Amniotic epithelial cell (primary cell): ENCODE data around the gene DSE.

Source experiments
- DNase-seq: peaks from one replicate; pipeline ENCODE4 v3.0.0-alpha.2; 2010; ENCODE audit warnings: low read depth

DSE gene

GRCh38 chr6:116362276-116362675 is 8.5 kb upstream of the DSE start:
- DNase-seq: no peak

- DNase-seq: peak; percentile 56
Measured at GRCh38 chr6:116363759-116364158, 7.0 kb upstream of the DSE start.

DNA sequence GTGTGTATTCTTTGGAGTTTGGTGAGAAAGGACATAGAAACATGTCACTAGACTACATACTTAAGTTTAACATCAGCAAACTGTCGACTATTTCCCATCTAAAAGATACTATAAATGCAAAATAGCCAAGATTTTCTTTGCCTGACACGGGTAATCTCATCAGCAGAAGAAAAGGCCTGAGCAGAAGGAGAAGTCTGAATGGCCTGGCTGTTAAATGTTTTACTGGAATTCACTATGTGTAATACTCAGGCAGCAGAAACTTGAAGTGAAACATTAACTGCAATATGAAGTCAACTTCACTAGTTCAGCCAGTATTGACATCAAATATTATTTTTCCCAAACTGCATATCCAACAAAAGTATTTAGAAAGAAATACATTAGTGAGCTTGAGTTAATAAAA is 6.4 kb upstream of the DSE start:
- no peak for DNase-seq

- no peak for DNase-seq
Measured at GRCh38 chr6:116365743-116366142, 5.0 kb upstream of the DSE start.

DNA sequence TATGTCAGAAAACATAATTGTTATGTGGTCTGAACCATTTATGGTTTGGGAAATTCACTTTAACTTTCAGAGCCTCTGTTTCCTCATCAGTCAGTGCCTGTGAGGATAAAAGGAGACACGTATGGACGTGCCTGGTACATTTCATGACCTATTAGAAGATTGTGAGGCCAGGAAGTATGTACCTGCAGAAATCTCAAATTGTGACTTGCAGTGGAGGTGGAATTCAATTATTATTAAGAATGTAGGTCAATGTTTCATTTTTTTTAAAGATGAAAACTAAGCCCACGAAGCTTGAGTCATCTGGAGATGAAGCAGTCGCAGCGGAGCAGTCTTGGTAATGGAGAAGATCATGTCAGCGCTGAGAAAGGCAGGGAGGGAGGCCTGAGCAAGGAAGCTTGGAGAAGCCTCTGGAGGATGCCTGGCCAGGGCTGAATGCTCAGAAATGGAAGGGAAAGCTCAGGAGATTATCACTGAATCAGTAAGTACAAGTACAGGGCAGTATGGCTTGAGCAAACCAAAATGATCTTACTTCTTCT is 3.9 kb upstream of the DSE start:
- peak; percentile 48 for DNase-seq

DNA sequence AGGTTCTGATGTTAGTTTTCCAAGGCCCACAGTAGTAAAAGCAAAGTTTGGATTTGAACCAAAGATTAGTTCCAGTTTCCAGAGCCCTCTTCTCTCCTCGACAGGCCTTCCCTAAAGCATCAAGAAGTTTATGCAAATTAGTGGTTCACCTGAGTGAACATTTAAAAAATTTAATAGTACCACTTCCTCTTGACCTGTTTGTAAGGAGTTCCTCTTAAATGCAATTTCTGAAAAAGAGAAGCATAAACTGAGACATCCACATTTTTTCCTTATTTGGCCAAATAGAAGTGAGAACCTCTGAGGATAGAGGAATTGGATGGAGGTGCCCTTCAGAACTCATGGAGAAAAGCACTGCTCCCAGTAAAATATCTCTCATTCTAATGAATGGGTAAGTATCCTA is 1.2 kb upstream of the DSE start:
- no peak for DNase-seq

- DNase-seq: peak; percentile 27
Measured at GRCh38 chr6:116369964-116370759, 585 bp upstream of the DSE start.

- peak; percentile 91 for DNase-seq
Measured at GRCh38 chr6:116371120-116371917, 572 bp downstream of the DSE start.

DNA sequence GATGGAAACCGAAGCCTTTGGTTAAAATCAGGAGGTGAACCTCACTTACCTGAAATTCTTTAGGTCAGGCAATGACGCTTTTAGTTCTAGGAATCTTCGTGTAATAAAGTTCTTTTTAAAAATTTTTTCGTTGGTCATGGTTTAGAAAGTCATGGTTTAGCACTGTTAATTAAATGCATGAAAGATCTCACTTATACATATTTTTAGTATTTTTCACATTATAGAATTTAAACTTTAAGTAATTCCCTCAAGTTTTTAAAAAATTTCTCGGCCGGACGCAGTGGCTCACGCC is 1.1 kb downstream of the DSE start:
- DNase-seq: no peak

- no peak for DNase-seq
Measured at GRCh38 chr6:116373300-116373699, 2.6 kb downstream of the DSE start.

- DNase-seq: no peak
Measured at GRCh38 chr6:116373940-116374339, 3.2 kb downstream of the DSE start.

DNA sequence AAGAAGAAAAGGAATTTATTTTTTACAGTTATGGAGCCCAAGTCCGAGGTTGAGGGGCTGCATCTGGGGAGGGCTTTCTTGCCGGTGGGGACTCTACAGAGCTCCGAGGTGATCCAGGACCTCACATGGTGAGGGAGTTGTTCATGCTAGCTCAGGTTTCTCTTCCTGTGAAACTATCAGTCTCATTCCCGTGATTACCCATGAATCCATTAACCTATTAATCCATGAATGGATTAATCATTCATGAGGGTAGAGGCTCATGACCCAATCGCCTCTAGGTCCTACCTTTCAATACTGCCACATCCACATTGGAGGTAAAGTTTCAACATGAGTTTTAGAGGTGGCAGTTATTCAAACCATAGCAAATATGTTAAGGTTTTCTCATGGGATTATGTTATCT is 3.8 kb downstream of the DSE start:
- no peak for DNase-seq

DNA sequence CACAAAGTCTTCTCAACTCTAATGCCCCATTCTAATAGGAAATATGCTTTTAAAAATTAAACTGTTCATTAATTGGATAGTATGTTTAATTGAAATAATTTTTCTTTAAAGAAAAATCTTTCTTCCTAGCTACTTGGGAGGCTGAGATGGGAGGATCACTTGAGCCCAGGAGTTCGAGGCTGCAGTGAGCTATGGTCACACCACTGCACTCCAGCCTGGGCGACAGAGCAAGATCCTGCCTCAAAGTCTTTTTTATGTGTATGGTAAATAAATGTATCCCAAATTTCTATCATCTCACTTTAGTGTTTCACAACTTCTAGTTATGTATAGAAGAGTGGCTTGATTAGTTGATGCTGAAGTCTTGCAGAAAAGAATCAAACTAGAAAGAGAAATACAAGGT is 4.5 kb downstream of the DSE start:
- DNase-seq: no peak

GRCh38 chr6:116376149-116376548 is 5.4 kb downstream of the DSE start:
- DNase-seq: no peak

DNA sequence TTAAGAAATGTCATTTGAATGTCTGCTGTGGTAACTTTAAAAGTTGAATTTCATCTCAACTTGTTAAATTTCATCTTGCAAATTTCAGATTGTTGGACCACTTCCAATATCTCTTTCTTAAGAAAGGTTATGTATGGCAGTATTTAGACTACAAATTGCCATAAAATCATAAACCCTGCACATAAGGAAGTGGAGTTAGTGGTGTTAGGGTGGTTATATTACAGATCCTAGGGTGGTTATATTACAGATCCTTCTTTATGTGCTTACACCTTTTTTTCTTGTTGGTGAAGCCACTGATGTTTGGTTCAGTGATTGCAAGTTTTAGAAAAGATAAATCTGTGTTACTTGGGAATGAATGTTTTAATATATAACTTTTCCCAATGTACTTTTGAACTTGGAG is 9.0 kb downstream of the DSE start:
- DNase-seq: no peak

DNA sequence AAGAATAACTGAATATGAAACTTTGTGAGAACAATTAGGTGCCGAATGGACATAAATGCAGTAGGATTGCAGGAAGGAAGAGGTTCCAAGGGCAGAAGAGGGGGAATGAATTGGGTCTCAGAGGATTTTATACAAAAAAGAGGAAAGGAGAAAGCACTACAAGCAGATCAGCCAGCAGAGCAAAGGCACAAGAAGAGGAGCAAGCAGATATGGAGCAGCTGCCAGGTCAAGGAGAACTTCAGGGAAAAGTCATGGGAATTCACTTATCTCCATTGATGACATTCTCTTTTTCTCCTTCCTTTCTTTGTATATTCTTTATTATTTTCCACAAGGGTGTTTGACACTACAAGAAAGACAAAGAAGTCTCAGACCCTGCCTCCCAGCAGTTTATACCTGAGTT is 9.6 kb downstream of the DSE start:
- no peak for DNase-seq

- DNase-seq: peak; percentile 57
Measured at GRCh38 chr6:116381000-116381399, 10.3 kb downstream of the DSE start.

DNA sequence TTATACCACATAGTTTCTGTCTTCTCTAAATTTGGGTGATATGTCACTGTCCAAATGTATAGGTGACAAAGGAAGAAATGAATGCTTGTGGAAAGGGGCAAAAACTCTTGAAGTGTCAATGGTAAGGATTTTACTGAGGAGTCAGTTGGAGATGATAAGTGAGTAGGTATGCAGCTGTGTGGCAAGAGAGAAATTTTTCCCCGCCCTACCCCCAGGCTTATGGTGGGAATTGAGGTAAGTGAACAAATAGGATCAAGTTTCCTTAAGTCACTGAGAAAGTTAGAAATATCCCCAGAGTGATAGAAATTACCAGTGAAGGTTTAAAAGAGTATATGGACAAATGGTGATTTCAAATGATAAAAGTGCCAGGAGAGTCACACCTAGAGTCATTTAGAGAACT is 11.8 kb downstream of the DSE start:
- peak; percentile 47 for DNase-seq

DNA sequence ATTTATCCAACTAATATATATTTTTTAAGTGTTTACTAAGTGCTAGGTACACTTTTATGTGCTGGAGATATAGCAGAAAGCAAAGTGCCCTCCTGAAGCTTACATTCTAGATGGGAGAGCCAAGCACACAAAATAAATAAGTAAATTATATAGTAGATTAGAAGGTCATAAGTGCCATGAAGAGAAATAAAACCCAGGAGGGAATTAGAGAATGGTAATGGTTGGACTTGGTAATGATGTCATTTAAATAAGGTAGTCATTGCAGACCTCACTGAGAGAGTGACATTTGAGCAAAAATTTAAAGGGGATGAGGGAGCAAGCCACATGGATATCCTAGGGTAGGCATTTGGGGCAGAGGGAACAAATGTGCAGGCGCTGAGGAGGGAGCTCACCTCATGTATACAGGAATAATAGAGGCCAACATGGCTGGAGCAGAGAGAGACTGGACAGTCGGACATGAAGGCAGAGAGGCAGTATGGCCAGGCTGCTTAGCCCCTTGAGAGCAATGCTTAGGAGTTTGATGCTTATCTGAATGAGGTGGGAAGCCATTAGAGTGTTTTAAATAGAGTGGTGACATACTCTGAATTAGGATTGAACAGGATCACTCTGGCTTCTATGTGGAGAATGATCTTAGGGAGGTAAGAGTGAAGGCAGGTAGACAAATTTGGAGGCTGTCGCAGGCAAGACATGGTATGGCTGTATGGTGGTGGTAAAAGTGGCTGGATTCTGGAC is 14.1 kb downstream of the DSE start:
- DNase-seq: no peak

GRCh38 chr6:116385459-116385802 is 14.7 kb downstream of the DSE start:
- DNase-seq: peak; percentile 64

DNA sequence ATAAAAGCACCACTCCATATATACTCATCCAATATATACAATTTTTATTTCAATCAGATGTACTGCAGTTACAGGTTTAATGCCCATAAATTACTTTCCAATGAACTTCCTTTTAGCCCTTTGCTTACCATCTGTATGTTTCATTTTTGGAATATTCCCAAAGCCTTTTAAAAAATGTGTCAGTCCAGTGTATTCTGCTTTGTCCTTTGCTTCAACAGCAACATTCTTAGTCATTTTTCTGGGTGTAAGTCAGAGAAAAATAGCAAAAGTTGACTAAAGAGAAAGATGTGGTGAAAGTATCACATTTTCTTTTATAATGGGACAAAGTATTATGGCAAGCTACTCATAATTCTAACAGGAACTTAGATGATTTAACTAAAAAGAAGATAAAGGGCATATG is 15.2 kb downstream of the DSE start:
- DNase-seq: no peak

DNA sequence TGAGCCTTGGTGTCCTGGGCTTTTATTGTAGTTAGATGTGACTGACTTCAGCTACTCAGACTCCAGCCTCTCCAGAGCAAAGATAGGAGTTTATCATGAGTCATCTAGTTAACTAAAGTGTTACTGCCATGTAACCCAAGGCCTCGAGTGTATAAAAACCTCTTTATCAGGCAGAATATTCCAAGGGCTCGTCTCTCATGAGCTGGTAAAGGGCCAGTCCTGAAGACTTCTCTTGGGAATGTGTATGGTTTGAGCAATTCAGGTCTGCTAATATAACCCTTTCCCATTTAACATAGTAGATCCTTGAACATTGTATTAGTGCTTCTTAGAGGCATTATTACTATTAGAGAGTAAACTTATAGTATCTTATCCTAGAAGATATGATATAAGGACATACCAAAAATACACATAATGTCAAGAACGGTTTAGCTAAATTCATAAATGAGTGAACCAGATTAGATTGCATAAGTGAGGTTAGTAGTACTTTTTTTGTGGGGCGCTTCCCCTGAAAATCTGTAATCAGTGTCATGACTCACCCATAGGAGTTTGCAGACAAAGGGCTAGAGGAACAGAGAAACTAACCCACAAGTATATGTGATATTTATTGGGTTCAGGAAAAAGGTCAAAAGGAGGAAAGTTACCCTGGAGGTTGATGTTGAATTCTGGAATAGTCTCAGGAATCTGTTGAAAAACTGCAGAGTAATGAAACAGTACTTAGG is 16.0 kb downstream of the DSE start:
- DNase-seq: peak; percentile 92
